Measurements from ENCODE around the gene CABCOCO1.

The CABCOCO1 gene

DNA sequence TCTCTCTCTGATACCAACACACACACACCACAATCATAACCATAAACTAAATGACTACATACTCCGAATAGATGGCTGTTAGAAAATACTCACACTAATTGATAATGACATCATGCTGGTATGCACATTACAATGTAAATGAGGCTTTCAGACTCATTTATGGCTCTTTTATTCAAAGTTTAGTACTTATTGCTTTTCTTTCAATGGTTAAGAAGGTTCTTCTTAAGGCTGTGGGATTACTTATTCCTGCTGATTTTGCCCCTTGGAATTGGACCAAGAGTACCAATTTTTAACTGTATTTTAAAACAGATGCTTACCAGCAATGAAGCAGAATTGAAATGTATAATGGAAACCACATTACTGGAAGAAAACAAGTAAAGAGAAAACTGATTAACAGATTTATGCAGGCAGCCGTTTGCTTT lies 20.6 kb upstream of the CABCOCO1 start:
- TF ChIP-seq CTCF (IDR thresholded peaks at IDR 0.05; ENCODE audit: low read depth, low read length), result no peak
- DNase-seq (ENCODE audit: extremely low read depth, low read depth), result no peak

- no peak for TF ChIP-seq CTCF (IDR thresholded peaks at IDR 0.05; ENCODE audit: low read depth, low read length)
- no peak for DNase-seq (ENCODE audit: extremely low read depth, low read depth)
Measured at GRCh38 chr10:61642676-61643075, 20.1 kb upstream of the CABCOCO1 start.

GRCh38 chr10:61643316-61643751 lies 19.4 kb upstream of the CABCOCO1 start:
- TF ChIP-seq CTCF (IDR thresholded peaks at IDR 0.05; ENCODE audit: low read depth, low read length), result no peak
- no peak for DNase-seq (ENCODE audit: extremely low read depth, low read depth)

DNA sequence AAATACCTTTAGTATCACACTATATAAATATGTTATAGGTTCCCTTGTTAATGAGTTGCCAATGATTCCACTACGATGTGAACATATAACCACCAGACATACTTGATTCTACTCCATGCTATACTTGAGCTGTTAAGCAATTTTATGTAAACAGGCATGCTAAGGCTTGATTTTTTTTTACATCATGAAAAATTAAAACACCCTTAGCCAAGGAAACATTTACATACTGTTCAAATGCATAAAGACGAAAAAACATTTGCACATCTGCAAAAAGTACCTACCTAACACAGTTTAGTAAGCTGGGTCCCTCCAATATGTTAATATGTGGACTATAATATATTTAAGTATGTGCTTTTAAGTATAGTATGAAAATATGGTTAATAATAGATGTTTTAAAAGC lies 9.0 kb upstream of the CABCOCO1 start:
- no peak for DNase-seq (ENCODE audit: extremely low read depth, low read depth)

GRCh38 chr10:61655335-61655851 lies 7.3 kb upstream of the CABCOCO1 start:
- DNase-seq (ENCODE audit: extremely low read depth, low read depth), result no peak
- TF ChIP-seq CTCF (IDR thresholded peaks at IDR 0.05; ENCODE audit: low read depth, low read length), result no peak

More for the DNA sequence above, 9.0 kb upstream of the CABCOCO1 start:
- no peak for TF ChIP-seq CTCF (IDR thresholded peaks at IDR 0.05; ENCODE audit: low read depth, low read length)

GRCh38 chr10:61663466-61663865 lies 737 bp downstream of the CABCOCO1 start:
- no peak for TF ChIP-seq CTCF (IDR thresholded peaks at IDR 0.05; ENCODE audit: low read depth, low read length)
- DNase-seq (ENCODE audit: extremely low read depth, low read depth), result no peak

DNA sequence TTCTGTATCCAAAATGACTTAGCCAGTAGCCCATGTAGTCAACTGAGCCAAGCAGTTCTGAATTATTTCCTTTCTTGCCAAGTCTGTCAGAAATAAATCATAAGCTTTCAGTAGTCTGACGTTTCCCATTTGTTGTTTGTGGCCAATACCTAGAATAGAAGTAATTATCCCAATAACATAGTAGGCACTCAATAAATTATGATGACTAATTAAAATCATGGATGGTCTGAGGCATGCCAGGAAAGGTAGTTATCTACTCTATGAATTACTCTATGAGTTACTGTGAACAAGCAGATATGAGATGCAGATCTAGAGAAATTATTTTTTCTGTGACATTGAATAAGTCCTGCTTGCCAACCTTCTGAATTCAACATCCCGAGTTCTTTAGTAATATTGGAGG lies 2.3 kb downstream of the CABCOCO1 start:
- no peak for TF ChIP-seq CTCF (IDR thresholded peaks at IDR 0.05; ENCODE audit: low read depth, low read length)
- DNase-seq (ENCODE audit: extremely low read depth, low read depth), result no peak

All from AG09319 (cell line).